HUES64 (cell line): ENCODE measurements around the gene ARHGAP42.
"Not testable (repeated sequence)": the region's sequence is repeated elsewhere in the genome, so short reads cannot be mapped to it uniquely, and the experiment has no call there.

ENCODE experiments used
- H3K27ac ChIP-seq: 2 replicates; pipeline ENCODE4 v1.7.0; 2013; ENCODE audit warnings: low read depth, low read length, inconsistent platforms
- H3K27me3 ChIP-seq: 2 replicates; pipeline ENCODE4 v1.6.1; 2013; ENCODE audit warnings: mild to moderate bottlenecking, low read length; ENCODE audit not compliant: insufficient read depth
- H3K36me3 ChIP-seq: 2 replicates; pipeline ENCODE4 v1.6.1; 2013; ENCODE audit warnings: mild to moderate bottlenecking, low read length; ENCODE audit not compliant: insufficient read depth
- H3K4me1 ChIP-seq: 2 replicates; pipeline ENCODE4 v1.6.1; 2013; ENCODE audit warnings: mild to moderate bottlenecking, low read length, moderate library complexity; ENCODE audit not compliant: insufficient read depth
- H3K4me3 ChIP-seq: 2 replicates; pipeline ENCODE4 v1.5.1; 2013; ENCODE audit warnings: mild to moderate bottlenecking, low read length, moderate library complexity
- H3K9ac ChIP-seq: 2 replicates; pipeline ENCODE4 v1.6.1; 2013; ENCODE audit warnings: mild to moderate bottlenecking, low read depth, low read length
- H3K9me3 ChIP-seq: 2 replicates; pipeline ENCODE4 v1.6.1; 2013; ENCODE audit warnings: low read depth, low read length; ENCODE audit not compliant: insufficient read depth
- WGBS: fragments of 150-250, 120-280 bp; methylation state at CpG from one replicate; pipeline ENCODE4 v1.1.7; 2013; ENCODE audit warnings: missing lambda C conversion rate; 5-methylcytosine and 5-hydroxymethylcytosine counted together

The ARHGAP42 gene

GRCh38 chr11:100746448-100746847, 59.4 kb downstream of the ARHGAP42 start:
- WGBS: 93% methylated on average over 6 of the region's 6 CpGs
- H3K9me3 ChIP-seq: peaks cover 18% of the 10 kb centered on the region
- no peak overlapping the region for H3K4me3 ChIP-seq
- H3K9ac ChIP-seq: no peak overlapping the region
- H3K27me3 ChIP-seq: no peaks in the 10 kb centered on the region
- no peak overlapping the region for H3K27ac ChIP-seq
- peaks cover 34% of the 10 kb centered on the region for H3K4me1 ChIP-seq
- no peaks in the 10 kb centered on the region for H3K36me3 ChIP-seq

GRCh38 chr11:100748153-100748552, 61.1 kb downstream of the ARHGAP42 start:
- Histone ChIP-seq H3K9me3 (peaks cover 18% of the 10 kb centered on the region), H3K9ac (no peak overlapping the region), H3K36me3 (no peaks in the 10 kb centered on the region), H3K27ac (no peak overlapping the region), H3K4me1 (peaks cover 28% of the 10 kb centered on the region), H3K4me3 (no peak overlapping the region), H3K27me3 (no peaks in the 10 kb centered on the region)
- WGBS: 45% methylated on average over 4 of the region's 4 CpGs

GRCh38 chr11:100749887-100750565, 62.9 kb downstream of the ARHGAP42 start:
- not testable (repeated sequence) for H3K36me3 ChIP-seq, H3K4me3 ChIP-seq, H3K9ac ChIP-seq, H3K27ac ChIP-seq, H3K27me3 ChIP-seq
- WGBS: 95% methylated on average over 10 of the region's 10 CpGs
- Histone ChIP-seq H3K4me1 (peaks cover 41% of the 10 kb centered on the region), H3K9me3 (peaks cover 18% of the 10 kb centered on the region)

GRCh38 chr11:100750566-100750891, 63.4 kb downstream of the ARHGAP42 start:
- H3K27ac ChIP-seq, H3K27me3 ChIP-seq, H3K4me3 ChIP-seq, H3K9ac ChIP-seq, H3K36me3 ChIP-seq: not testable (repeated sequence)
- Histone ChIP-seq H3K9me3 (peaks cover 18% of the 10 kb centered on the region), H3K4me1 (peaks cover 43% of the 10 kb centered on the region)
- WGBS: 96% methylated on average over 7 of the region's 7 CpGs

GRCh38 chr11:100752371-100753171, 65.5 kb downstream of the ARHGAP42 start:
- Histone ChIP-seq H3K9me3 (peaks cover 18% of the 10 kb centered on the region), H3K9ac (peak overlapping the region; percentile 7; the same call in 1 of the 2 replicates), H3K4me3 (no peak overlapping the region), H3K27me3 (no peaks in the 10 kb centered on the region), H3K36me3 (no peaks in the 10 kb centered on the region), H3K4me1 (peaks cover 42% of the 10 kb centered on the region), H3K27ac (peak overlapping the region; percentile 71; the same call in 1 of the 2 replicates)
- WGBS: 89% methylated on average over 5 of the region's 5 CpGs

- no peak overlapping the region for H3K4me3 ChIP-seq
- H3K36me3 ChIP-seq: no peaks in the 10 kb centered on the region
- 39% methylated on average over 4 of the region's 4 CpGs for WGBS
- peaks cover 18% of the 10 kb centered on the region for H3K9me3 ChIP-seq
- H3K27me3 ChIP-seq: no peaks in the 10 kb centered on the region
- peak overlapping the region; percentile 71 for H3K27ac ChIP-seq
- H3K9ac ChIP-seq: peak overlapping the region; percentile 7; the same call in 1 of the 2 replicates
- peaks cover 39% of the 10 kb centered on the region for H3K4me1 ChIP-seq
These were observed 66.1 kb downstream of the ARHGAP42 start for GRCh38 chr11:100753172-100753543.

DNA sequence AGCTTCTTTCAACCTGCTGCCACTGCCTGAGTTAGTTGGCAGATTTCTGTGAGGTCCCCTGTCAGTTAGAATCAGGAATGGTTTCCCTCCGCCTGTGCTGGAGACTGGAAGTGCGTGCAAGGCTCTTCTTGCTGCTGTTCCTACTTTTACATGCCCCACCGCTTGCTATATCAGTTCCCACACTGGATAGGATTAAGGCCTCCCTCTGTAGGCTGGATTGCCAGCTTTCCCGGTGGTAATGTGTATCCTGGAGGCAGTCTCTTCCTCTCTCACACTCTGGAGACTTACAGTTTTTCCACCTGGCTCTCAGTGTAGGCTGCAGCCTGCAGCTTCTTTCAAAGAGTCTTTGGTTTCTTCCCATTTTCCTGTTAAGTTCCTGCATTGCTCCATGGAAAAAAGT, 66.5 kb downstream of the ARHGAP42 start:
- H3K4me3 ChIP-seq: no peak overlapping the region
- H3K9ac ChIP-seq: peak overlapping the region; percentile 7; the same call in 1 of the 2 replicates
- no peaks in the 10 kb centered on the region for H3K36me3 ChIP-seq
- WGBS: 27% methylated on average over 4 of the region's 4 CpGs
- H3K27me3 ChIP-seq: no peaks in the 10 kb centered on the region
- peaks cover 35% of the 10 kb centered on the region for H3K4me1 ChIP-seq
- peaks cover 18% of the 10 kb centered on the region for H3K9me3 ChIP-seq
- peak overlapping the region; percentile 71 for H3K27ac ChIP-seq

DNA sequence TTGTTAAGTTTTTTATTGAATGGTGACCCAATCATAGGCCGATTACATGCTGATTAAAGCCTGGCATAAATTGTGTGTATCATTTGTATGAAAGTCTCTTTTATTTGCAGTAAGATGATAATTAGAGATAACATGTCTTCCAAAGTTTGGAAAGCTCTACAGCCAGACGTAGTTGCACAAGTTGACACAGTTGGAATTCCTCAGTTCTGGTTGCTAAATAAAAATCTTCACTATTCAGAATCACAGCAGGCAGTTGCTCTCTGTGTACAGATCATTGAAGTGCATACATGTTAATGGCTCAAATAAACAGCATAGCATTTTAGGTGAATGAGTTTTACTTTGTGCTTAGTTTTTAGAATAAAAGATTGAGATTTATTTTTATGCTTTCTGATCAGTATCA, 69.5 kb downstream of the ARHGAP42 start:
- WGBS: 50% methylated on average over 2 of the region's 2 CpGs
- Histone ChIP-seq H3K36me3 (no peaks in the 10 kb centered on the region), H3K9me3 (no peaks in the 10 kb centered on the region), H3K4me3 (no peak overlapping the region), H3K27me3 (no peaks in the 10 kb centered on the region), H3K4me1 (peaks cover 49% of the 10 kb centered on the region), H3K9ac (no peak overlapping the region), H3K27ac (no peak overlapping the region)

- no CpG with 5 or more reads among the region's 1 CpG for WGBS
- Histone ChIP-seq H3K36me3 (no peaks in the 10 kb centered on the region), H3K27me3 (no peaks in the 10 kb centered on the region), H3K9me3 (no peaks in the 10 kb centered on the region), H3K27ac (no peak overlapping the region), H3K4me1 (peaks cover 43% of the 10 kb centered on the region), H3K9ac (no peak overlapping the region), H3K4me3 (no peak overlapping the region)
These were observed 70.6 kb downstream of the ARHGAP42 start for GRCh38 chr11:100757646-100758045.

DNA sequence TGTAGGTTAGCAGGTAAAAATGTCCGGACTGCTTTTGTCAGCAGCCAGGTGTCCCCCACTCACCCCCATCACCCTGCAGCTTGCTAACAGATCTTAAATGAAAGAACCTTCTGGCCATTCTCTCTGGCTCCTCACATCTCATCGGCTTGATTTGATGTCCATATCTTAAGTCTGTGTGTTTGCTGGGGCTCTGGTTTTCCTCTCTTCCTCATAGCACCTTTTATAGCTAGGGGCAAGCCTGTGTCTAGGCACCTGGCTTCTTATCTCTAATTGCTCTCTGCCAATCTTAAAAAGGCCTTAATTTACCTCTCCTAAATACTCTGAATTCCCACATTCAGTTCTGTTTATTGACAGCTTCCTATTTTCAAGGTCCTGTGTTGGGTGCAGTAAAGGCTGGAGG, 72.0 kb downstream of the ARHGAP42 start:
- H3K9ac ChIP-seq: no peak overlapping the region
- H3K4me3 ChIP-seq: no peak overlapping the region
- H3K27ac ChIP-seq: no peak overlapping the region
- H3K27me3 ChIP-seq: no peaks in the 10 kb centered on the region
- peaks cover 28% of the 10 kb centered on the region for H3K4me1 ChIP-seq
- no peaks in the 10 kb centered on the region for H3K36me3 ChIP-seq
- 80% methylated on average over 2 of the region's 2 CpGs for WGBS
- H3K9me3 ChIP-seq: no peaks in the 10 kb centered on the region

DNA sequence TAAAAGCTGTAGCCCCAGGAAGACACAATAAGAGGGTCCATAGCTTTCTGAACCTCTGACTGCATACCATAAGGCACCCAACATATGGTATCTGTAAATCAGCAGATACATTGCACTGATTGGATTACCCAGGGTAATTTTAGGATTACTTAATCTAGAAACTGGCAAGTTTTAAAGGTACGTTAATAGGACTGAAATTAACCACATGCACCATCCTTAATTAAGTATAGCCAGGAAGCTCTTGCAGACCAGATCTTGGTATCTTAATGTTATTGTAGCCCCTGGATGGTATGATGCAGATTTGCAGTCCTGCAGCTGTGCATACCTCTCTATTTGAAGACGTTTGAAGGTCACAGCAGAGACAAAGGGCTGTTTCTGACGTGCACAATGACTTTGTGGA, 72.8 kb downstream of the ARHGAP42 start:
- no peaks in the 10 kb centered on the region for H3K36me3 ChIP-seq
- no peak overlapping the region for H3K9ac ChIP-seq
- H3K27me3 ChIP-seq: no peaks in the 10 kb centered on the region
- no peaks in the 10 kb centered on the region for H3K9me3 ChIP-seq
- H3K4me3 ChIP-seq: no peak overlapping the region
- H3K27ac ChIP-seq: no peak overlapping the region
- WGBS: 77% methylated on average over 3 of the region's 3 CpGs
- peaks cover 26% of the 10 kb centered on the region for H3K4me1 ChIP-seq
